ENCODE data around the gene BRMS1L.

DNA sequence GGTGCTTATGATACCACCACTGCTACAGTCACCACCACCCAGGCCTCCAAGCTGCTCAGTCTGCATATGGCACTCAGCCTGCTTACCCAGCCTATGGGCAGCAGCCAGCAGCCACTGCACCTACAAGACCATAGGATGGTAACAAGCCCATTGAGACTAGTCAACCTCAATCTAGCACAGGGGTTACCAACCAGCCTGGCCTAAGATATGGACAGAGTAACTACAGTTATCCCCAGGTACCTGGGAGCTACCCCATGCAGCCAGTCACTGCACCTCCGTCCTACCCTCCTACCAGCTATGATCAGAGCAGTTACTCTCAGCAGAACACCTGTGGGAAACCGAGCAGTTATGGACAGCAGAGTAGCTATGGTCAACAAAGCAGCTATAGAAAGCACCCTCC lies 55.1 kb downstream of the BRMS1L start:
- TF ChIP-seq, protein P1, sequence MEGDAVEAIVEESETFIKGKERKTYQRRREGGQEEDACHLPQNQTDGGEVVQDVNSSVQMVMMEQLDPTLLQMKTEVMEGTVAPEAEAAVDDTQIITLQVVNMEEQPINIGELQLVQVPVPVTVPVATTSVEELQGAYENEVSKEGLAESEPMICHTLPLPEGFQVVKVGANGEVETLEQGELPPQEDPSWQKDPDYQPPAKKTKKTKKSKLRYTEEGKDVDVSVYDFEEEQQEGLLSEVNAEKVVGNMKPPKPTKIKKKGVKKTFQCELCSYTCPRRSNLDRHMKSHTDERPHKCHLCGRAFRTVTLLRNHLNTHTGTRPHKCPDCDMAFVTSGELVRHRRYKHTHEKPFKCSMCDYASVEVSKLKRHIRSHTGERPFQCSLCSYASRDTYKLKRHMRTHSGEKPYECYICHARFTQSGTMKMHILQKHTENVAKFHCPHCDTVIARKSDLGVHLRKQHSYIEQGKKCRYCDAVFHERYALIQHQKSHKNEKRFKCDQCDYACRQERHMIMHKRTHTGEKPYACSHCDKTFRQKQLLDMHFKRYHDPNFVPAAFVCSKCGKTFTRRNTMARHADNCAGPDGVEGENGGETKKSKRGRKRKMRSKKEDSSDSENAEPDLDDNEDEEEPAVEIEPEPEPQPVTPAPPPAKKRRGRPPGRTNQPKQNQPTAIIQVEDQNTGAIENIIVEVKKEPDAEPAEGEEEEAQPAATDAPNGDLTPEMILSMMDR (IDR thresholded peaks at IDR 0.05) = no peak
- no peak for TF ChIP-seq POLR2A (IDR thresholded peaks at IDR 0.05)

Data from right lobe of liver (tissue), 4 donors.